Chondrocyte (in vitro differentiated cells): ENCODE measurements around the gene COL9A2. TPM values are rescaled to one million over a fixed set of nuclear protein-coding genes. Genes with fewer than 3 reads are reported as not detected.

Experiments used
- DNase-seq: peaks from one replicate; pipeline ENCODE4 v3.0.0; 2021; ENCODE audit warnings: mixed read lengths, low spot score
- H3K27ac Mint-ChIP-seq: one replicate; pipeline ENCODE4 v1.8.0; 2021; ENCODE audit warnings: mild to moderate bottlenecking, moderate library complexity, mixed read lengths; ENCODE audit not compliant: unreplicated experiment
- H3K27me3 Mint-ChIP-seq: 2 replicates; pipeline ENCODE4 v1.8.0; 2021; ENCODE audit warnings: low read depth, mixed read lengths
- H3K36me3 Mint-ChIP-seq: 2 replicates; pipeline ENCODE4 v1.8.0; 2021; ENCODE audit warnings: low read depth, mixed read lengths
- H3K4me1 Mint-ChIP-seq: 2 replicates; pipeline ENCODE4 v1.8.0; 2021; ENCODE audit warnings: low read depth, mild to moderate bottlenecking, mixed read lengths
- H3K4me3 Mint-ChIP-seq: one replicate; pipeline ENCODE4 v1.8.0; 2021; ENCODE audit warnings: mild to moderate bottlenecking, moderate library complexity, mixed read lengths; ENCODE audit not compliant: unreplicated experiment
- H3K9me3 Mint-ChIP-seq: 2 replicates; pipeline ENCODE4 v1.8.0; 2021; ENCODE audit warnings: low read depth, mixed read lengths
- CTCF ChIP-seq: fragments of 200-600 bp; sonication (generic); IDR thresholded peaks from 2 replicates; pipeline ENCODE4 v1.5.0; 2021; ENCODE audit warnings: antibody characterized with exemption, mild to moderate bottlenecking, moderate library complexity
- total RNA-seq: library from RNA; stranded (reverse); gene quantifications from 3 replicates; pipeline ENCODE4 v1.2.1, GENCODE V29; 2021

COL9A2 gene
- total RNA-seq, 1 donor from 2014 or later, result 9.9 TPM

GRCh38 chr1:40299366-40300248 lies 17.5 kb downstream of the COL9A2 start:
- Mint-ChIP-seq H3K36me3 (peaks cover 3% of the 10 kb centered on the region), H3K4me1 (no peaks in the 10 kb centered on the region), H3K4me3 (no peak overlapping the region), H3K9me3 (no peaks in the 10 kb centered on the region), H3K27me3 (no peaks in the 10 kb centered on the region), H3K27ac (no peak overlapping the region)
- no peak for DNase-seq
- TF ChIP-seq CTCF, result no peak

- no peaks in the 10 kb centered on the region for H3K9me3 Mint-ChIP-seq
- no peaks in the 10 kb centered on the region for H3K4me1 Mint-ChIP-seq
- DNase-seq, result no peak
- H3K36me3 Mint-ChIP-seq, result peaks cover 42% of the 10 kb centered on the region
- TF ChIP-seq CTCF, result no peak
- H3K27ac Mint-ChIP-seq, result no peak overlapping the region
- H3K4me3 Mint-ChIP-seq, result no peak overlapping the region
- no peaks in the 10 kb centered on the region for H3K27me3 Mint-ChIP-seq
Observed at GRCh38 chr1:40291293-40291692, 25.8 kb downstream of the COL9A2 start.

- H3K4me1 Mint-ChIP-seq, result no peaks in the 10 kb centered on the region
- no peaks in the 10 kb centered on the region for H3K27me3 Mint-ChIP-seq
Observed at GRCh38 chr1:40281853-40282252, 35.2 kb downstream of the COL9A2 start.

GRCh38 chr1:40276122-40276521 lies 41.0 kb downstream of the COL9A2 start:
- Mint-ChIP-seq H3K36me3 (peaks cover 24% of the 10 kb centered on the region), H3K27me3 (no peaks in the 10 kb centered on the region), H3K4me3 (no peak overlapping the region), H3K9me3 (no peaks in the 10 kb centered on the region), H3K4me1 (no peaks in the 10 kb centered on the region), H3K27ac (peak overlapping the region; percentile 43)
- DNase-seq, result no peak
- no peak for TF ChIP-seq CTCF

More at GRCh38 chr1:40281853-40282252, 35.2 kb downstream of the COL9A2 start:
- Mint-ChIP-seq H3K27ac (no peak overlapping the region), H3K36me3 (peaks cover 15% of the 10 kb centered on the region), H3K9me3 (no peaks in the 10 kb centered on the region), H3K4me3 (no peak overlapping the region)
- no peak for DNase-seq
- TF ChIP-seq CTCF, result no peak

GRCh38 chr1:40274331-40274730 lies 42.8 kb downstream of the COL9A2 start:
- H3K27ac Mint-ChIP-seq, result no peak overlapping the region
- peaks cover 4% of the 10 kb centered on the region for H3K4me1 Mint-ChIP-seq
- H3K36me3 Mint-ChIP-seq, result peaks cover 31% of the 10 kb centered on the region

More at GRCh38 chr1:40274331-40274730, 42.8 kb downstream of the COL9A2 start:
- no peaks in the 10 kb centered on the region for H3K9me3 Mint-ChIP-seq
- H3K4me3 Mint-ChIP-seq, result no peak overlapping the region
- no peaks in the 10 kb centered on the region for H3K27me3 Mint-ChIP-seq
- no peak for DNase-seq
- TF ChIP-seq CTCF, result no peak
